ENCODE data around the gene NRAP.

The NRAP gene

DNA sequence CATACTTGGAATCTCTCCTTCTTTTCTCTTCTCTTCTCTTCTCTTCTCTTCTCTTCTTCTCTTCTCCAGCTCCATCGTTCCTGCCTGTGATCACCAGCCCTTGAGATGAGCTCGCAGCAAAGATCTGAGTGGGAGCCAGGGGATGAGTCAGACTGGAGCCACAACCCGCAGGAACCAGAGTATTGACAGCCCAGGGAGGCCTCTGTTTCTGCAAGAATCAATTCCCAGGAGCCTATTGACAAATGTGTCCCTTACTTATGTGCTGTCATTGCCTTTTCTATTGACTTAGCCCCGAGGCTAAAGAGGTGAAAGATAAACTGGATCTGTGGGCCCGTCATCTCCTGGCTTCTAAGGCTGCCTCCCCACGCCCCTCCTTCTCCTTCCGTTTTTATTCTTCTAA, 124.1 kb downstream of the NRAP start:
- H3K4me3 ChIP-seq (ENCODE audit: low read depth in 1 of 2, low read length in 2 of 2) = no peak overlapping the region
- no peaks in the 10 kb centered on the region for H3K36me3 ChIP-seq (ENCODE audit: insufficient read depth, low read length)
- H3K27ac ChIP-seq (ENCODE audit: low read length) = no peak overlapping the region
- TF ChIP-seq EZH2 (IDR thresholded peaks at IDR 0.05; ENCODE audit: borderline replicate concordance, low read depth, low read length, severe bottlenecking) = no peak
- TF ChIP-seq, protein P1, sequence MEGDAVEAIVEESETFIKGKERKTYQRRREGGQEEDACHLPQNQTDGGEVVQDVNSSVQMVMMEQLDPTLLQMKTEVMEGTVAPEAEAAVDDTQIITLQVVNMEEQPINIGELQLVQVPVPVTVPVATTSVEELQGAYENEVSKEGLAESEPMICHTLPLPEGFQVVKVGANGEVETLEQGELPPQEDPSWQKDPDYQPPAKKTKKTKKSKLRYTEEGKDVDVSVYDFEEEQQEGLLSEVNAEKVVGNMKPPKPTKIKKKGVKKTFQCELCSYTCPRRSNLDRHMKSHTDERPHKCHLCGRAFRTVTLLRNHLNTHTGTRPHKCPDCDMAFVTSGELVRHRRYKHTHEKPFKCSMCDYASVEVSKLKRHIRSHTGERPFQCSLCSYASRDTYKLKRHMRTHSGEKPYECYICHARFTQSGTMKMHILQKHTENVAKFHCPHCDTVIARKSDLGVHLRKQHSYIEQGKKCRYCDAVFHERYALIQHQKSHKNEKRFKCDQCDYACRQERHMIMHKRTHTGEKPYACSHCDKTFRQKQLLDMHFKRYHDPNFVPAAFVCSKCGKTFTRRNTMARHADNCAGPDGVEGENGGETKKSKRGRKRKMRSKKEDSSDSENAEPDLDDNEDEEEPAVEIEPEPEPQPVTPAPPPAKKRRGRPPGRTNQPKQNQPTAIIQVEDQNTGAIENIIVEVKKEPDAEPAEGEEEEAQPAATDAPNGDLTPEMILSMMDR (IDR thresholded peaks at IDR 0.05; ENCODE audit: borderline replicate concordance, extremely low read depth, low read length, poor library complexity, severe bottlenecking) = no peak
- no peaks in the 10 kb centered on the region for H3K79me2 ChIP-seq (ENCODE audit: insufficient read depth, low read length)
- H3K4me1 ChIP-seq (ENCODE audit: insufficient read depth, low read length) = no peaks in the 10 kb centered on the region
- ATAC-seq (ENCODE audit: insufficient read depth, low read depth) (no peak), DNase-seq (no peak)
- no peaks in the 10 kb centered on the region for H3K9me3 ChIP-seq (ENCODE audit: insufficient read depth, low read length, severe bottlenecking)
- no peak overlapping the region for H3K4me2 ChIP-seq (ENCODE audit: insufficient read depth, low read length)
- H3K9ac ChIP-seq (ENCODE audit: low read depth, low read length) = no peak overlapping the region
- peaks cover 5% of the 10 kb centered on the region for H3K27me3 ChIP-seq (ENCODE audit: insufficient read depth, low read length, poor library complexity)
- no peaks in the 10 kb centered on the region for H4K20me1 ChIP-seq (ENCODE audit: insufficient read depth, low read length)
- no peak overlapping the region for H2AFZ ChIP-seq (ENCODE audit: low read depth, low read length)

Measured in DND-41 (cell line).